ENCODE measurements around the gene RTKN.
"Not testable (repeated sequence)": the region's sequence is repeated elsewhere in the genome, so short reads cannot be mapped to it uniquely, and the experiment has no call there.

The RTKN gene

GRCh38 chr2:74461187-74462053, 19.7 kb upstream of the RTKN start:
- DNase-seq (ENCODE audit: low read depth in 2 of 2) = no peak

- not testable (repeated sequence) for DNase-seq (ENCODE audit: low read depth in 2 of 2)
These were observed 18.4 kb upstream of the RTKN start for GRCh38 chr2:74460187-74460586.

- not testable (repeated sequence) for DNase-seq (ENCODE audit: low read depth in 2 of 2)
These were observed 17.9 kb upstream of the RTKN start for GRCh38 chr2:74459503-74460118.

- no peak for DNase-seq (ENCODE audit: low read depth in 2 of 2)
These were observed 17.2 kb upstream of the RTKN start for GRCh38 chr2:74458938-74459363.

- peak; percentile 97 to 100 for DNase-seq (ENCODE audit: low read depth in 2 of 2)
These were observed 16.6 kb upstream of the RTKN start, which contains the start of gene WBP1 for GRCh38 chr2:74458132-74458937. Gene WBP1 (plus strand): TSS chr2:74458438. CDS start chr2:74458603, 165 bp downstream.

- DNase-seq (ENCODE audit: low read depth in 2 of 2) = peak; percentile 70 to 76
These were observed 15.9 kb upstream of the RTKN start for GRCh38 chr2:74457549-74458131.

GRCh38 chr2:74457129-74457548, 15.4 kb upstream of the RTKN start:
- DNase-seq (ENCODE audit: low read depth in 2 of 2) = no peak

- peak; percentile 95 to 96 for DNase-seq (ENCODE audit: low read depth in 2 of 2)
These were observed 13.1 kb upstream of the RTKN start, which contains the start of gene INO80B for GRCh38 chr2:74454654-74455511. Gene INO80B (plus strand): TSS chr2:74455087. CDS start chr2:74455117, 30 bp downstream.

GRCh38 chr2:74450570-74451190, 8.9 kb upstream of the RTKN start:
- no peak for DNase-seq (ENCODE audit: low read depth in 2 of 2)

- no peak for DNase-seq (ENCODE audit: low read depth in 2 of 2)
These were observed 7.0 kb upstream of the RTKN start for GRCh38 chr2:74448771-74449170.

- no peak for DNase-seq (ENCODE audit: low read depth in 2 of 2)
These were observed 5.7 kb upstream of the RTKN start for GRCh38 chr2:74447230-74447999.

- no peak for DNase-seq (ENCODE audit: low read depth in 2 of 2)
These were observed 3.0 kb upstream of the RTKN start for GRCh38 chr2:74444498-74445318.

- DNase-seq (ENCODE audit: low read depth in 2 of 2) = not testable (repeated sequence)
These were observed 953 bp upstream of the RTKN start for GRCh38 chr2:74442483-74443297.

- DNase-seq (ENCODE audit: low read depth in 2 of 2) = no peak
These were observed 507 bp downstream of the RTKN start for GRCh38 chr2:74441170-74441689.

- no peak for DNase-seq (ENCODE audit: low read depth in 2 of 2)
These were observed 1.2 kb downstream of the RTKN start for GRCh38 chr2:74440378-74441169.

- no peak for DNase-seq (ENCODE audit: low read depth in 2 of 2)
These were observed 1.8 kb downstream of the RTKN start for GRCh38 chr2:74439803-74440377.

All from stimulated activated CD8-positive, alpha-beta memory T cell treated with anti-CD3 and anti-CD28 coated beads, Interleukin-15, amount 100 ng/mL, for 4 hours (primary cell).